OCI-M1 (cell line): Measurements from ENCODE around the gene DENND4B.
"Not testable (repeated sequence)": the region's sequence is repeated elsewhere in the genome, so short reads cannot be mapped to it uniquely, and the experiment has no call there.

Source experiments
- DNase-seq: peaks from one replicate; lab custom pipeline; 2025; lab: John Stamatoyannopoulos, UW

DENND4B gene

GRCh38 chr1:153946622-153947241 lies at the start of gene DENND4B:
Gene DENND4B, minus strand, starts transcription at chr1:153946718. Its CDS starts 2,344 bp downstream, at chr1:153944374.
- peak; percentile 95 for DNase-seq

- DNase-seq: no peak
Measured at GRCh38 chr1:153995640-153996039, 49.1 kb upstream of the DENND4B start.

GRCh38 chr1:153995202-153995601 lies 48.7 kb upstream of the DENND4B start:
- no peak for DNase-seq

- DNase-seq: no peak
Measured at GRCh38 chr1:153991806-153992205, 45.3 kb upstream of the DENND4B start.

- no peak for DNase-seq
Measured at GRCh38 chr1:153991151-153991630, 44.7 kb upstream of the DENND4B start.

GRCh38 chr1:153990468-153991150 lies 44.1 kb upstream of the DENND4B start, which contains the start of gene RPS27:
Gene RPS27, plus strand, starts transcription at chr1:153990762. Its CDS starts 35 bp downstream, at chr1:153990797.
- peak; percentile 99 for DNase-seq

- no peak for DNase-seq
Measured at GRCh38 chr1:153987621-153988020, 41.1 kb upstream of the DENND4B start.

GRCh38 chr1:153985941-153986761 lies 39.6 kb upstream of the DENND4B start, which contains the start of gene RAB13:
Gene RAB13, minus strand, starts transcription at chr1:153986339. Its CDS starts 103 bp downstream, at chr1:153986236.
- peak; percentile 82 for DNase-seq

- peak; percentile 55 for DNase-seq
Measured at GRCh38 chr1:153985341-153985912, 38.9 kb upstream of the DENND4B start.

GRCh38 chr1:153984123-153984894 lies 37.8 kb upstream of the DENND4B start:
- no peak for DNase-seq

- not testable (repeated sequence) for DNase-seq
Measured at GRCh38 chr1:153981735-153982134, 35.2 kb upstream of the DENND4B start.

- not testable (repeated sequence) for DNase-seq
Measured at GRCh38 chr1:153979091-153979490, 32.6 kb upstream of the DENND4B start.

GRCh38 chr1:153978274-153978909 lies 31.9 kb upstream of the DENND4B start:
- peak; percentile 75 for DNase-seq

GRCh38 chr1:153977250-153978240 lies 31.0 kb upstream of the DENND4B start, which contains the start of gene JTB:
Gene JTB, minus strand, starts transcription at chr1:153977674. Its CDS starts 422 bp downstream, at chr1:153977252.
- peak; percentile 90 for DNase-seq

GRCh38 chr1:153976819-153977249 lies 30.3 kb upstream of the DENND4B start:
- peak; percentile 79 for DNase-seq

GRCh38 chr1:153973525-153973924 lies 27.0 kb upstream of the DENND4B start:
- no peak for DNase-seq

- no peak for DNase-seq
Measured at GRCh38 chr1:153973071-153973470, 26.6 kb upstream of the DENND4B start.

- DNase-seq: no peak
Measured at GRCh38 chr1:153970346-153970745, 23.8 kb upstream of the DENND4B start.

GRCh38 chr1:153968972-153969371 lies 22.5 kb upstream of the DENND4B start:
- no peak for DNase-seq
